Bladder microvascular endothelial cell (primary cell): ENCODE measurements around the gene ANTXR2. TPM values are rescaled to one million over a fixed set of nuclear protein-coding genes. Genes with fewer than 3 reads are reported as not detected.

Experiments used
- total RNA-seq: library from RNA; depleted of rRNA; stranded (reverse); fragments of >200 nt; gene quantifications from 2 replicates; pipeline ENCODE4 v1.2.3, GENCODE V29; 2014

The ANTXR2 gene
- 5.8 and 27.6 TPM in 2 replicates for total RNA-seq

GRCh38 chr4:80072744-80073472, at the start of gene ANTXR2:
Gene ANTXR2 (minus strand): TSS chr4:80073229. CDS start chr4:80072560, 669 bp downstream.

Other genes starting within 250 kb of the ANTXR2 start
- gene PRDM8, start 124.3 kb upstream of the ANTXR2 start, total RNA-seq: 0.25 TPM in 1 of 2 replicates, not detected in the other
- 0.16 and 0.25 TPM in 2 replicates for gene FGF5, start 193.4 kb upstream of the ANTXR2 start, total RNA-seq